Measurements from ENCODE around the gene CCT5. TPM values are rescaled to one million over a fixed set of nuclear protein-coding genes. Genes with fewer than 3 reads are reported as not detected.
"Not testable (repeated sequence)": the region's sequence is repeated elsewhere in the genome, so short reads cannot be mapped to it uniquely, and the experiment has no call there.

Gene CCT5
- total RNA-seq, 1 experiment from 2014 or later, result 405 TPM

DNA sequence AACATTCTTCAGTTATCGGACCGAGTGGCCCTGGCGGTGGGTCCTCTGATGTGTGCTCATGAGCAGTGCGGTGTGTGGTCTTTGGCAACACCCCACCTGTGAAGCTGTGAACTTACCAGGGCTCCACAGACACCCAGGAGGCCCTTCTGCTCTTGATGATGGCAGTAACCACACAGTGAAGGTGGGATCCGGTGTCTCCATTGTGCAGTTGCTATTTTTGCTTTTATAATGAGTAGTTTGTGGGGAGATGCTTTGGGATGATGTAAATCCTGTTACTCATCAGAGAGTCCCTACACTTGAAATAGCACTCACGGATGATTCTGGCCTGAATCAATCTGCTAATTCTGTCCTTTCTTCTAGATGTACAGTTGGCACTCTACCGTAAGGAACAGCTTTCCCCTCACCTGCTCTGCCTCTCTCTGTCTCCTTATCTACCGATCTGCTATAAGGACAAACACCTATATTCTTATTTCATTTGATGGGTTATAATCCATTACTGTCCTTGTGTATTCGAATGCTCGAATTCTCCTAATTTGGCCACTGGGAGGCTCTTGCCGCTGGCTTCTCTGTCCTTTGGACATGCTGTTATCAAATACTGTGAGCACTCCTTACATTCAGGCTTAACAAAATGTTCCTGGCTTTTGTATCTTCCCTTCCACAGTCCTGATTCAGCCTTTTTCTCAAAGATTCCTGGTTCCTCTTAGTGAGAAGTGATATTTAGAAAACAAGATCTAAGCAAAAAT, 20.6 kb upstream of the CCT5 start:
- H3K4me3 ChIP-seq, result no peak overlapping the region
- H3K27me3 ChIP-seq, result no peaks in the 10 kb centered on the region
- H3K9me3 ChIP-seq (replicated peaks), result no peaks in the 10 kb centered on the region
- H3K36me3 ChIP-seq, result no peaks in the 10 kb centered on the region
- no peak for DNase-seq
- no peaks in the 10 kb centered on the region for H3K4me1 ChIP-seq
- no peak overlapping the region for H3K27ac ChIP-seq

- Histone ChIP-seq H3K27ac (no peak overlapping the region), H3K9me3 (replicated peaks) (no peaks in the 10 kb centered on the region), H3K4me3 (no peak overlapping the region), H3K4me1 (no peaks in the 10 kb centered on the region), H3K27me3 (no peaks in the 10 kb centered on the region), H3K36me3 (no peaks in the 10 kb centered on the region)
- DNase-seq, result no peak
These were observed 17.7 kb upstream of the CCT5 start for GRCh38 chr5:10232386-10232785.

DNA sequence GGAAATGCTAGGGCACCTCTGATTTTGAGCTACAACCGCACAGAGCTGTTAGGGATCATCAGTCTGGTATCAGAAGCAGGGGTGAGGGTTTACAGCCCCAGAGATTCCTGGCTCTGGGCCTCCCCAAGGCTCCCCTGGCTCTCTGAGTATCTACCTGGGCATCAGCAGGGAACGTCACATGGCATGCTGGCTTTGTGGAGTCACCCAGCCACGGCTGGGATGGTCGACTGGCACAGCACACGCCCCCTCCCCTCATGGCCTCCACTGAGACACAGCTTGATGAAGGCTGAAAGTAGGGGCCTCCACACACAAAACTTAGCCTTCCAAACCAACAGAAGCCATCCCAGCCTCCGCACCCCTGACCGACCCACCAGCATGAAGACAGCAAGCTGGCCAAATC, 17.1 kb upstream of the CCT5 start:
- Histone ChIP-seq H3K4me1 (no peaks in the 10 kb centered on the region), H3K27ac (no peak overlapping the region), H3K27me3 (no peaks in the 10 kb centered on the region), H3K36me3 (no peaks in the 10 kb centered on the region), H3K4me3 (no peak overlapping the region), H3K9me3 (replicated peaks) (no peaks in the 10 kb centered on the region)
- no peak for DNase-seq

- Histone ChIP-seq H3K36me3 (no peaks in the 10 kb centered on the region), H3K4me3 (no peak overlapping the region), H3K27ac (no peak overlapping the region), H3K27me3 (no peaks in the 10 kb centered on the region), H3K4me1 (no peaks in the 10 kb centered on the region), H3K9me3 (replicated peaks) (no peaks in the 10 kb centered on the region)
- DNase-seq, result peak; percentile 18 to 24
These were observed 16.6 kb upstream of the CCT5 start for GRCh38 chr5:10233505-10233904.

GRCh38 chr5:10235350-10235749, 14.7 kb upstream of the CCT5 start:
- Histone ChIP-seq H3K9me3 (replicated peaks) (no peaks in the 10 kb centered on the region), H3K36me3 (no peaks in the 10 kb centered on the region), H3K4me3 (no peak overlapping the region), H3K27ac (no peak overlapping the region), H3K4me1 (no peaks in the 10 kb centered on the region), H3K27me3 (no peaks in the 10 kb centered on the region)
- DNase-seq, result no peak

GRCh38 chr5:10243660-10244240, 6.3 kb upstream of the CCT5 start:
- Histone ChIP-seq H3K4me1 (no peaks in the 10 kb centered on the region), H3K9me3 (replicated peaks) (no peaks in the 10 kb centered on the region), H3K27me3 (no peaks in the 10 kb centered on the region), H3K27ac (no peak overlapping the region), H3K4me3 (no peak overlapping the region), H3K36me3 (no peaks in the 10 kb centered on the region)
- DNase-seq, result no peak

GRCh38 chr5:10244342-10244944, 5.6 kb upstream of the CCT5 start:
- Histone ChIP-seq H3K4me1 (no peaks in the 10 kb centered on the region), H3K27ac (no peak overlapping the region), H3K9me3 (replicated peaks) (no peaks in the 10 kb centered on the region), H3K4me3 (no peak overlapping the region), H3K27me3 (no peaks in the 10 kb centered on the region), H3K36me3 (no peaks in the 10 kb centered on the region)
- DNase-seq, result no peak

- Histone ChIP-seq H3K36me3 (no peaks in the 10 kb centered on the region), H3K4me1 (no peaks in the 10 kb centered on the region), H3K9me3 (replicated peaks) (no peaks in the 10 kb centered on the region), H3K4me3 (no peak overlapping the region), H3K27ac (no peak overlapping the region), H3K27me3 (no peaks in the 10 kb centered on the region)
- no peak for DNase-seq
These were observed 3.3 kb upstream of the CCT5 start for GRCh38 chr5:10246761-10247160.

GRCh38 chr5:10247217-10247616, 2.9 kb upstream of the CCT5 start:
- not testable (repeated sequence) for H3K4me1 ChIP-seq; DNase-seq; H3K27ac ChIP-seq; H3K27me3 ChIP-seq; H3K4me3 ChIP-seq; H3K9me3 ChIP-seq (replicated peaks); H3K36me3 ChIP-seq

DNA sequence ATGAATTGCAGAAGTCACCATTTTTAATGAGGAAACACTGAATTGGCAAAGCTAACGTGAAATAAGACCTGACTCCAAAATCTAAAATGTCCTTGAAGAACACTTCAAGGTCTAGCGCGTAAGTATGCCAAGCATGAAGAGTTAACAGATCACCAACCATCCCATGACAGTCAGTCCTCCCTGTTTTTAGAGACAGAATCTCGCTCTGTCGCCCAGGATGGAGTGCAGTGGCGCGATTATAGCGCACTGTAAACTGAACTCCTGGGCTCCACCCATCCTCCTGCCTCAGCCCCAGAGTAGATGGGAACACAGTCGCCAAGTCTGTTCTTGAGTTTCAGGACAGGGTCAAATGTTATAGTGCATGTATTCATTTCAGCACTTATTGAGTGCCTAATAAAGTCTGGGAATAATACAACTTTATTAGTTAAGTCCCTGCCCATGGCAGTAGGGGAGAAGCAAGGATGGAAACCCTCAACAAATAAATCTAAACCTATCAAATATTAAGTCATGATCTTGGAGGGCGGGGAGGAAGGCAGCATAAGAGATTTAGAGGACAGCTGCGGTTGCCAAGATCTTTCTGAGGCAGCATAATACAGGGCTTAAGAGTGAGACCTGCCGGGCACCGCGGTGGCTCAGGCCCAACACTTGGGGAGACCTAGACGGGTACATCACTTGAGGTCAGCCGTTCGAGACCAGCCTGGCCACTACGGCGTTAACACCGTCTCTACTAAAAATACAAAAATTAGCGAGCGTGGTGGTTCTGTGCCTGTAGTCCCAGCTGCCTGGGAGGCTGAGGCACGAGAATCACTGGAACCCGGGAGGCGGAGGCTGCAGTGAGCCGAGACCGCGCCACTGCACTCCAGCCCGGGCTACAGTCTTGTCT, 1.5 kb upstream of the CCT5 start:
- peak; percentile 4 to 20 for DNase-seq
- no peaks in the 10 kb centered on the region for H3K27me3 ChIP-seq
- peak overlapping the region; percentile 100 for H3K27ac ChIP-seq
- H3K36me3 ChIP-seq, result no peaks in the 10 kb centered on the region; the same call in 1 of the 2 replicates
- no peaks in the 10 kb centered on the region for H3K4me1 ChIP-seq
- H3K9me3 ChIP-seq (replicated peaks), result no peaks in the 10 kb centered on the region
- peak overlapping the region; percentile 99 for H3K4me3 ChIP-seq

GRCh38 chr5:10250806-10251276, 761 bp downstream of the CCT5 start:
- no peaks in the 10 kb centered on the region for H3K9me3 ChIP-seq (replicated peaks)
- no peaks in the 10 kb centered on the region for H3K27me3 ChIP-seq
- DNase-seq, result peak in 1 of 2 experiments; percentile 17
- H3K4me3 ChIP-seq, result peak overlapping the region; percentile 99
- peak overlapping the region; percentile 100 for H3K27ac ChIP-seq
- no peaks in the 10 kb centered on the region for H3K4me1 ChIP-seq
- H3K36me3 ChIP-seq, result peaks cover 15% of the 10 kb centered on the region

DNA sequence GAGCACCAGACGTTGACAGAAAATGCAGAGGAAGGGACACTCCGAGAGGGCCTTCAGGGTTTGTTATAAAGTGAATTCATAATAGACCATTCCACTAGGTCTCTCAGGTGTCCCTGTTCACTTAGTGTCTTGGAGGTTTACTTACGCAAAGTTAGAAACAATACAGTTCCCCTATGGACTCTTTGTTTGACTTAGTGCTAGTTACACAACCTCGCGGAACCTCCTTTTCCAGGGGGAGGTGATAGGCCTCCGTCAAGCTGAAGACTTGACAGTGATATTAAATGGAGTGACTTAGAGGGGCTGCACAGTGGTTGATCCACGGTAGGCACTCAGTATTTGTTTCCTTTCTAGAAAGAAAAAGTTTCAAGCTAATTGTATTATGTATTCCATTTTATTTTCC, 1.3 kb downstream of the CCT5 start:
- no peak overlapping the region for H3K27ac ChIP-seq
- H3K27me3 ChIP-seq, result no peaks in the 10 kb centered on the region
- H3K36me3 ChIP-seq, result peaks cover 20% of the 10 kb centered on the region
- DNase-seq, result no peak
- H3K4me3 ChIP-seq, result peak overlapping the region; percentile 99
- no peaks in the 10 kb centered on the region for H3K9me3 ChIP-seq (replicated peaks)
- no peaks in the 10 kb centered on the region for H3K4me1 ChIP-seq

- Histone ChIP-seq H3K4me1 (no peaks in the 10 kb centered on the region), H3K4me3 (no peak overlapping the region), H3K36me3 (peaks cover 36% of the 10 kb centered on the region), H3K9me3 (replicated peaks) (no peaks in the 10 kb centered on the region), H3K27ac (no peak overlapping the region), H3K27me3 (no peaks in the 10 kb centered on the region)
- no peak for DNase-seq
These were observed 3.3 kb downstream of the CCT5 start for GRCh38 chr5:10253390-10253789.

- no peak for DNase-seq
- Histone ChIP-seq H3K9me3 (replicated peaks) (no peaks in the 10 kb centered on the region), H3K4me1 (no peaks in the 10 kb centered on the region), H3K4me3 (no peak overlapping the region), H3K36me3 (peaks cover 47% of the 10 kb centered on the region), H3K27me3 (no peaks in the 10 kb centered on the region), H3K27ac (no peak overlapping the region)
These were observed 4.6 kb downstream of the CCT5 start for GRCh38 chr5:10254686-10255085.

GRCh38 chr5:10257870-10258269, 7.8 kb downstream of the CCT5 start:
- Histone ChIP-seq H3K9me3 (replicated peaks) (no peaks in the 10 kb centered on the region), H3K27ac (no peak overlapping the region), H3K36me3 (peaks cover 68% of the 10 kb centered on the region), H3K4me3 (no peak overlapping the region), H3K27me3 (no peaks in the 10 kb centered on the region), H3K4me1 (no peaks in the 10 kb centered on the region)
- DNase-seq, result no peak

Measured in SJCRH30 (cell line).